NOMO-1 treated with DMSO at 0.1 percent for 48 hours (cell line): Measurements from ENCODE around the gene FLCN.

Experiments used
- DNase-seq: peaks from one replicate; lab custom pipeline; 2025; ENCODE audit not compliant: unreplicated experiment; lab: John Stamatoyannopoulos, UW

The FLCN gene

DNA sequence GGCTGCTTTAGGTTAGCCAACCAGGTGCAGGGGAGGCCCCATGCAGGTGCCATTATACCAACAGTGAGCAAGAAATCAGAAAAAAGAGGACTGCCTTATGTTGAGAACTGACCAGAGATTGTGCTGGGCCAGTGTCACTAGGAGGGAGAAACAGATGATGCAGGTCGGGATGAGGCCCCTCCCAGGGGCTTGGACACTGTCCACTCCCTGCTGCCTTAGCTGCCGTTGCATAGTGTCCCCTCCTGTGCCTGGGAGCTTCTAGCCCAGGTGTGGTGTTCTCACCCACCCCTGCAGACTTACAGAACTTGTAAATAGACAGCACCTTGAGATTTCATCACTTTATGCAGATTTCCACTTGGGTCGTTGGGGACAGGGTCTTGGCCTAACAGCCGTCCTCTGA is 67.6 kb downstream of the FLCN start:
- no peak for DNase-seq

DNA sequence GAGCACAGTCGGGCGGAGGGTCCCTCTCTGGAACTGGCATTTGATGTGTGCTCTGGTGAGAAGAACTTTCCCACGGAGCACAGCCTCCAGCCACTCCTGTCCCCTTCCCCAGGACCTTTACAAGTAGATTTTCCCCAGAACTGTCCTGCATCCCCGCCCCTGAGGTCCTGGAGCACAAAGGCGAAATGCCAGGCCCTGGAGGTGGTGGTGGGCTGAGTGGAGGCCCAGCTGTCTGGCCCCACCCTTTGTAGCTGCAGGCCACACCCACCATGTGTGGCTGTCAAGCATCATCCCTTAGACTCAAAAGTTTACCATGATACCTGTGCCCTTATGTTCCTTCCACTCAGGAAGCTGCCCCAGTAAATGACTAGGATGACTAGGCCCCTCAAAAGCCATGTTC is 68.6 kb downstream of the FLCN start:
- no peak for DNase-seq

DNA sequence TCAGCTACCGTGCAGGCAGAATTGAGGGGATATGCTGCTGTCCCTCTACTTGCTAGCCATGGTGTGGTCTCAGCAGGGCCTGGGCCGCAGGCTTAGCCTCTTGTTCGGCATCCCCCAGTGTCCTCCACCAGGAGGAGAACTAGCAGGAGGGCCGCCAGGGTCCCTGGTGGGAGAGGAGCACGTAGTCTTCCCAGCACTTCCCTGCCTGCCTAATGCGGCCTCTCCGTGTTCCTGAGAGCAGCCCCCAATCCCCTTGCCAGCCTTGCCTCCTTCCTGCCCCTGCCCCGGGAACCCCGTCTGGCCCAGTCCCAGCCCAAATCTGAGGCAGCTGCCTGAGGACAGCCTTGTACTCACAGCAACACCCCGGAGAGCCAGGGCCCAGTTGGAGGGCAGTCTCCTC is 69.0 kb downstream of the FLCN start:
- DNase-seq, result no peak

DNA sequence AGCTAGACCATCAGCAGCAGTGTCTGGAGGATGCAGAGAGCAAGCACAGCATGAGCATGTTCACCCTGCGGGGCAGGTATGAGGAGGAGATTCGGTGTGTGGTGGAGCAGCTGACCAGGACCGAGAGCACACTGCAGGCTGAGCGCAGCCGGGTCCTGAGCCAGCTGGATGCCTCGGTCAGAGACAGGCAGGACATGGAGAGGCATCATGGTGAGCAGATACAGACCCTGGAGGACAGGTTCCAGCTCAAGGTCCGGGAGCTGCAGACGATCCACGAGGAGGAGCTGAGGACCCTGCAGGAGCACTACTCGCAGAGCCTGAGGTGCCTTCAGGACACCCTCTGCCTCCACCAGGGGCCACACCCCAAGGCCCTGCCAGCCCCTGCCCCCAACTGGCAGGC is 69.6 kb downstream of the FLCN start:
- DNase-seq, result no peak

DNA sequence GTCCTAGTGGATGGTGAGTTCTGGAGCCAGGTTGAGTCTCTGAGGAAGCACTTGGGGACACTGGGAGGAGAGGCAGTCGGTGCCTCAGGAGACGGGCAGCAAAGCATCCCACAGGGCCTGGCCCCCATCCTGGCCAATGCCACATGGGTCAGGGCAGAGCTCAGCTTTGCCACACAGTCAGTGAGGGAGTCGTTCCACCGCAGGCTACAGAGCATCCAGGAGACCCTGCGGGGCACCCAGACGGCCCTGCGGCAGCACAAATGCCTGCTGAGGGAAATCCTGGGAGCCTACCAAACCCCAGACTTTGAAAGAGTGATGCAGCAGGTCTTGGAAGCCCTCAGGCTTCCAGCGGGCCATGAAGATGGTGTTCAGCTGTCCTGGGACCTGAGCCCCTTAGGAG is 70.5 kb downstream of the FLCN start:
- no peak for DNase-seq

DNA sequence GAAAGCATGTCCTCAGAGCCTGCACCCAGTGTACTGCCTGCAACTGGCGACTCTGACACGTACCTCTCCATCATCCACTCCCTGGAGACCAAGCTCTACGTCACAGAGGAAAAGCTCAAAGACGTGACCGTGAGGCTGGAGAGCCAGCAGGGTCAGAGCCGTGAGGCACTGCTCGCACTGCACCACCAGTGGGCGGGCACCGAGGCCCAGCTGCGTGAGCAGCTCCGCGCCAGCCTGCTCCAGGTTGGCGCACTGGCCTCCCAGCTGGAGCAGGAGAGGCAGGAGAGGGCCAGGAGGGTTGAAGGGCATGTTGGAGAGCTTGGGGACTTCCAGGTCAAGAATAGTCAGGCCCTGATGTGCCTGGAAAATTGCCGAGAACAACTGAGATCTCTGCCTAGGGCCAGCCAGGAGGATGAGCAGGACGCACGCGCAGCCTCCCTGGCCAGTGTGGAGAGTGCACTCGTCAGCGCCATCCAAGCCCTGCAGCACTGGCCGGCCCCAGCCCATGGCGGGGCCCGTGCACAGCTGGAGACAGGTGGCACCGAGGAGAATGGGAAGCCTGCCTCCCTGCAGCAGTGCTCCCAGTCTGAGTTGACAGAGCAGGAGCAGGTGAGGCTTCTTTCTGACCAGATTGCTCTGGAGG is 71.2 kb downstream of the FLCN start:
- DNase-seq, result no peak

DNA sequence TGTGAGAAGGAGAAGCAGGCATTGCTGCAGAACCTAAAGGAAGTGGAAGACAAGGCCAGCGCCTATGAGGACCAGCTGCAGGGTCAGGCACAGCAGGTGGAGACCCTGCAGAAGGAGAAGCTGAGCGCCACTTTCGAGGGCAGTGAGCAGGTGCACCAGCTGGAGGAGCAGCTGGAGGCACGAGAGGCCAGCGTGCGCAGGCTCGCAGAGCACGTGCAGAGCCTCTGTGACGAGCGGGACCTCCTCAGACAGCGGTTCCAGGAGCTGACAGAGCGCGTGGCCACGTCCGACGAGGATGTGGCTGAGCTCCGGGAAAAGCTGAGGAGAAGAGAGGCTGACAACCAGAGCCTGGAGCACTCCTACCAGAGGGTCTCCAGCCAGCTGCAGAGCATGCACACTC is 72.3 kb downstream of the FLCN start:
- no peak for DNase-seq

DNA sequence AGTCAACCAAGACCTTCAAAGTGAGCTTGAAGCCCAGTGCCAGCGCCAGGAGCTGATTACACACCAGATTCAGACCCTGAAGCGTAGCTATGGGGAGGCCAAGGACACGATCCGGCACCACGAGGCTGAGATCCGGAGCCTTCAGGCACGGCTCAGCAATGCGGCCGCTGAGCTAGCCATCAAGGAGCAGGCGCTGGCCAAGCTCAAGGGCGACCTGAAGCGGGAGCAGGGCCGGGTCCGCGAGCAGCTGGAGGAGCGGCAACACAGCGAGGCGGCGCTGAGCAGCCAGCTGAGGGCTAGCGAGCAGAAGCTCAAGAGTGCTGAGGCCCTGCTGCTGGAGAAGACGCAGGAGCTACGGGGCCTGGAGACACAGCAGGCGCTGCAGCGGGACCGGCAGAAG is 72.8 kb downstream of the FLCN start:
- no peak for DNase-seq
